ENCODE measurements around the gene AMZ1. TPM values are rescaled to one million over a fixed set of nuclear protein-coding genes. Genes with fewer than 3 reads are reported as not detected.

The AMZ1 gene
- total and polyA plus RNA-seq, 2 donors (not counting 1 experiment from before 2014, with no cell fraction given): 0.26 to 0.33 TPM

- H3K79me2 ChIP-seq (ENCODE audit: control insufficient read depth, insufficient read depth, low read length): peaks cover 9% of the 10 kb centered on the region
- peaks cover 9% of the 10 kb centered on the region for H3K4me1 ChIP-seq (ENCODE audit: control insufficient read depth, extremely low read depth, insufficient read depth, low read length)
- H4K20me1 ChIP-seq (ENCODE audit: control insufficient read depth, extremely low read depth, insufficient read depth, low read length): no peaks in the 10 kb centered on the region
- TF ChIP-seq EZH2 (IDR thresholded peaks at IDR 0.05; ENCODE audit: low read length, missing control alignments) (no peak), CTCF (conservative IDR thresholded peaks at IDR 0.05 in 1 of 2, IDR thresholded peaks at IDR 0.05 in 1 of 2; ENCODE audit: low read depth in 1 of 2, low read length in 2 of 2) (no peak)
- peaks cover 17% of the 10 kb centered on the region for H3K36me3 ChIP-seq (ENCODE audit: control insufficient read depth, insufficient read depth, low read length)
- H3K9me3 ChIP-seq (ENCODE audit: control insufficient read depth, insufficient read depth, low read depth, low read length): no peaks in the 10 kb centered on the region
- H3K4me3 ChIP-seq (replicated peaks in 1 of 4; ENCODE audit: control extremely low read depth in 1 of 4, insufficient read depth in 1 of 4, low read depth in 3 of 4, low read length in 4 of 4): no peak overlapping the region
- no peaks in the 10 kb centered on the region for H3K27me3 ChIP-seq (ENCODE audit: control insufficient read depth, insufficient read depth, low read length)
- H3K9ac ChIP-seq (ENCODE audit: insufficient read depth, low read length): no peak overlapping the region
- DNase-seq (ENCODE audit: low read depth in 2 of 2): no peak
- no peak overlapping the region for H3K4me2 ChIP-seq (ENCODE audit: extremely low read depth, insufficient read depth, low read length)
- H3K27ac ChIP-seq (ENCODE audit: insufficient read depth, low read length): no peak overlapping the region
- H2AFZ ChIP-seq (ENCODE audit: low read length): no peak overlapping the region
These were observed 41.1 kb upstream of the AMZ1 start for GRCh38 chr7:2646680-2647571.

GRCh38 chr7:2647594-2648172 lies 40.3 kb upstream of the AMZ1 start:
- no peaks in the 10 kb centered on the region for H4K20me1 ChIP-seq (ENCODE audit: control insufficient read depth, extremely low read depth, insufficient read depth, low read length)
- H3K9me3 ChIP-seq (ENCODE audit: control insufficient read depth, insufficient read depth, low read depth, low read length): no peaks in the 10 kb centered on the region
- no peak overlapping the region for H3K27ac ChIP-seq (ENCODE audit: insufficient read depth, low read length)

More at GRCh38 chr7:2647594-2648172, 40.3 kb upstream of the AMZ1 start:
- no peak for TF ChIP-seq CTCF (conservative IDR thresholded peaks at IDR 0.05 in 1 of 2, IDR thresholded peaks at IDR 0.05 in 1 of 2; ENCODE audit: low read depth in 1 of 2, low read length in 2 of 2)
- no peak for TF ChIP-seq EZH2 (IDR thresholded peaks at IDR 0.05; ENCODE audit: low read length, missing control alignments)
- Histone ChIP-seq H3K27me3 (ENCODE audit: control insufficient read depth, insufficient read depth, low read length) (no peaks in the 10 kb centered on the region), H3K4me1 (ENCODE audit: control insufficient read depth, extremely low read depth, insufficient read depth, low read length) (peaks cover 7% of the 10 kb centered on the region), H3K9ac (ENCODE audit: insufficient read depth, low read length) (no peak overlapping the region), H3K4me2 (ENCODE audit: extremely low read depth, insufficient read depth, low read length) (no peak overlapping the region), H3K79me2 (ENCODE audit: control insufficient read depth, insufficient read depth, low read length) (peaks cover 9% of the 10 kb centered on the region), H3K36me3 (ENCODE audit: control insufficient read depth, insufficient read depth, low read length) (peaks cover 19% of the 10 kb centered on the region), H2AFZ (ENCODE audit: low read length) (no peak overlapping the region), H3K4me3 (replicated peaks in 1 of 4; ENCODE audit: control extremely low read depth in 1 of 4, insufficient read depth in 1 of 4, low read depth in 3 of 4, low read length in 4 of 4) (no peak overlapping the region)
- DNase-seq (ENCODE audit: low read depth in 2 of 2): no peak
